Sigmoid colon (tissue), 4 donors: ENCODE data around the gene PRLH.

Experiments
- EP300 ChIP-seq, 4 donors: sonication (generic); formaldehyde crosslinking; IDR thresholded peaks; one replicate each; pipeline ENCODE4 v1.6.1; 2017; ENCODE audit warnings: antibody characterized with exemption in 4 of 4
- POLR2AphosphoS5 ChIP-seq, 4 donors: sonication (generic); formaldehyde crosslinking; IDR thresholded peaks; one replicate each; pipeline ENCODE4 v1.6.1; 2017; ENCODE audit warnings: antibody characterized with exemption in 4 of 4

- TF ChIP-seq POLR2AphosphoS5 (IDR thresholded peaks at IDR 0.05) (no peak), EP300 (IDR thresholded peaks at IDR 0.05) (no peak)
Measured at GRCh38 chr2:237572742-237573101, 6.3 kb downstream of the PRLH start.
